K562 (cell line): ENCODE results near the gene BCAS4. TPM values are rescaled to one million over a fixed set of nuclear protein-coding genes. Genes with fewer than 3 reads are reported as not detected.

ENCODE experiments used
- ATAC-seq: fragments of 200-7000 bp; cut with Tn5 transposase; 3 replicates; pipeline ENCODE4 v1.9.1; 2020; ENCODE audit warnings: moderate library complexity
- BruUV-seq: library from RNA; stranded (reverse); fragments of 400-500 nt; replicated peaks from 2 replicates; lab custom pipeline; 2021; lab: Mats Ljungman, UMichigan
- CTCF ChIA-PET: fragments of 300-600 bp; formaldehyde crosslinking; extraction: SDS; loops from one replicate; lab custom pipeline; 2021; ENCODE audit warnings: low intra/inter-chr PET ratio; lab: Yijun Ruan, JAX
- POLR2A ChIA-PET: fragments of 300-600, 350-650 bp; sonication (Branson Sonifier 250); formaldehyde crosslinking; extraction: SDS; loops from one replicate; lab custom pipeline; 2021; ENCODE audit warnings: antibody characterized with exemption, inconsistent platforms; lab: Yijun Ruan, JAX
- DNase-seq, 4 experiments: peaks; one replicate each; pipeline versions ENCODE4 v3.0.0 to v3.0.0-alpha.2; 2011 to 2018; ENCODE audit warnings: low spot score in 3 of 4, mixed read lengths in 3 of 4; ENCODE audit errors: extremely low read depth in 1 of 4
- FAIRE-seq: peaks from 2 replicates; lab custom pipeline; 2011; peaks lifted over from hg19 to GRCh38; lab: Jason Lieb, UNC
- H2AFZ ChIP-seq: 2 replicates; pipeline ENCODE4 v1.6.0; 2011; ENCODE audit warnings: low read depth, low read length, control low read depth, inconsistent platforms
- H3K27ac ChIP-seq: fragments of 200-600 bp; 3 replicates; pipeline ENCODE4 v1.8.0; 2011; ENCODE audit warnings: low read depth, mild to moderate bottlenecking, control low read depth, inconsistent platforms, low read length, moderate library complexity, mixed read lengths; ENCODE audit errors: extremely low read depth
- H3K27me3 ChIP-seq, 2 experiments: fragments of 300-600 bp in 1 of 2; 2 replicates in 1 of 2; 3 replicates in 1 of 2; pipeline versions ENCODE4 v1.6.0 to v1.8.0; 2011; ENCODE audit warnings: inconsistent platforms in 2 of 2, low read length in 2 of 2, mild to moderate bottlenecking in 1 of 2, mixed read lengths in 1 of 2, moderate library complexity in 1 of 2; ENCODE audit not compliant: control insufficient read depth in 2 of 2, insufficient read depth in 2 of 2
- H3K36me3 ChIP-seq: fragments of 300-600 bp; 3 replicates; pipeline ENCODE4 v1.8.0; 2011; ENCODE audit warnings: mild to moderate bottlenecking, low read length, inconsistent platforms; ENCODE audit not compliant: control insufficient read depth, insufficient read depth
- H3K4me1 ChIP-seq, 2 experiments: fragments of 200-600 bp in 1 of 2; replicated peaks in 1 of 2; 2 replicates in 1 of 2; 3 replicates in 1 of 2; pipeline versions ENCODE4 v1.5.1 to v1.8.0; 2011; ENCODE audit warnings: inconsistent platforms in 2 of 2, low read length in 2 of 2, mild to moderate bottlenecking in 1 of 2, mixed read lengths in 1 of 2, moderate library complexity in 1 of 2; ENCODE audit not compliant: control insufficient read depth in 2 of 2, insufficient read depth in 2 of 2
- H3K4me2 ChIP-seq: 2 replicates; pipeline ENCODE4 v1.6.1; 2011; ENCODE audit warnings: low read length, control low read depth, inconsistent platforms, mixed read lengths; ENCODE audit not compliant: insufficient read depth
- H3K4me3 ChIP-seq: fragments of 200-600 bp; sonication (generic), shearing (Covaris generic); 2 replicates; pipeline ENCODE4 v1.5.1; 2016; ENCODE audit warnings: control low read depth, inconsistent platforms
- H3K79me2 ChIP-seq: fragments of 200-600 bp; 3 replicates; pipeline ENCODE4 v1.8.0; 2011; ENCODE audit warnings: low read length, inconsistent platforms; ENCODE audit not compliant: control insufficient read depth, insufficient read depth
- H3K9ac ChIP-seq, 2 experiments: 2 replicates each; pipeline versions ENCODE4 v1.6.0 to v1.6.1; 2011; ENCODE audit warnings: low read depth in 2 of 2, low read length in 2 of 2, control low read depth in 1 of 2, inconsistent platforms in 1 of 2, mild to moderate bottlenecking in 1 of 2, mixed read lengths in 1 of 2; ENCODE audit not compliant: insufficient read depth in 1 of 2
- H3K9me1 ChIP-seq: one replicate; pipeline ENCODE4 v1.6.0; 2011; ENCODE audit warnings: inconsistent platforms, mild to moderate bottlenecking, low read length, moderate library complexity; ENCODE audit not compliant: control insufficient read depth, insufficient read depth
- H3K9me3 ChIP-seq: replicated peaks from 2 replicates; pipeline ENCODE4 v1.5.1; 2011; ENCODE audit warnings: low read depth, low read length, inconsistent platforms; ENCODE audit not compliant: control insufficient read depth, insufficient read depth
- H4K20me1 ChIP-seq: replicated peaks from 2 replicates; pipeline ENCODE4 v1.6.1; 2011; ENCODE audit warnings: low read length, inconsistent platforms, mixed read lengths; ENCODE audit not compliant: control insufficient read depth, insufficient read depth
- BCOR ChIP-seq: fragments of 450-650 bp; IDR thresholded peaks from 2 replicates; pipeline ENCODE4 v1.6.1; 2016
- C11orf30 ChIP-seq: fragments of 450-650 bp; IDR thresholded peaks from 2 replicates; pipeline ENCODE4 v1.6.1; 2016; ENCODE audit warnings: low read depth, mild to moderate bottlenecking
- DIDO1 ChIP-seq: fragments of 450-650 bp; IDR thresholded peaks from 2 replicates; pipeline ENCODE4 v1.6.1; 2016; ENCODE audit warnings: low read depth, missing biosample characterization, missing genetic modification characterization
- E2F1 ChIP-seq: sonication (generic); formaldehyde crosslinking; IDR thresholded peaks from 2 replicates; pipeline ENCODE4 v1.8.1; 2023; ENCODE audit warnings: mild to moderate bottlenecking, missing genetic modification reagents, moderate library complexity
- HNRNPH1 ChIP-seq: fragments of 200-400 bp; formaldehyde crosslinking; optimal IDR thresholded peaks from 2 replicates; pipeline ENCODE3; 2017; ENCODE audit warnings: low read depth, mild to moderate bottlenecking, low read length, moderate library complexity
- IRF2 ChIP-seq: sonication (generic); formaldehyde crosslinking; IDR thresholded peaks from 2 replicates; pipeline ENCODE4 v1.8.1; 2022; ENCODE audit warnings: mild to moderate bottlenecking, missing genetic modification reagents
- MAZ ChIP-seq, 2 experiments: fragments of 450-650 bp in 1 of 2; sonication (generic) in 1 of 2; formaldehyde crosslinking; IDR thresholded peaks in 1 of 2; conservative IDR thresholded peaks in 1 of 2; 2 replicates each; pipeline versions ENCODE4 v1.4.0 to v1.5.0; 2020; ENCODE audit warnings: mild to moderate bottlenecking in 1 of 2, missing genetic modification reagents in 1 of 2
- MBD2 ChIP-seq: sonication (generic); IDR thresholded peaks from 2 replicates; pipeline ENCODE4 v1.6.1; 2016; ENCODE audit warnings: low read depth, borderline replicate concordance
- MEF2A ChIP-seq: IDR thresholded peaks from 2 replicates; pipeline ENCODE4 v1.6.1; 2011; ENCODE audit warnings: low read depth, mild to moderate bottlenecking, low read length, moderate library complexity; ENCODE audit not compliant: control insufficient read depth
- RBM39 ChIP-seq: fragments of 200-400 bp; formaldehyde crosslinking; optimal IDR thresholded peaks from 2 replicates; pipeline ENCODE3; 2018; ENCODE audit warnings: low read depth, low read length
- SMAD2 ChIP-seq: fragments of 150-350 bp; IDR thresholded peaks from 2 replicates; pipeline ENCODE4 v1.6.1; 2014; ENCODE audit warnings: low read depth, mild to moderate bottlenecking, low read length
- SMC3 ChIP-seq: conservative IDR thresholded peaks from 2 replicates; pipeline ENCODE4 v1.6.1; 2011; ENCODE audit warnings: low read depth, low read length, improper control_type of control experiment; ENCODE audit not compliant: insufficient read depth
- XRCC4 ChIP-seq: IDR thresholded peaks from one replicate; pipeline ENCODE4 v1.6.1; 2011; ENCODE audit not compliant: insufficient read depth, insufficient read length; ENCODE audit errors: extremely low read depth
- ZC3H4 ChIP-seq: sonication (generic); formaldehyde crosslinking; IDR thresholded peaks from 2 replicates; pipeline ENCODE4 v1.9.0; 2021; ENCODE audit warnings: missing genetic modification reagents, borderline replicate concordance
- ZFP1 ChIP-seq: fragments of 450-650 bp; formaldehyde crosslinking; IDR thresholded peaks from 2 replicates; pipeline ENCODE4 v1.4.0; 2020; ENCODE audit warnings: mild to moderate bottlenecking, mixed read lengths
- ZNF354B ChIP-seq: fragments of 250-450 bp; sonication (Bioruptor Pico); IDR thresholded peaks from 2 replicates; pipeline ENCODE4 v1.4.0; 2020
- WGBS: fragments of 100-300 bp; shearing (Covaris generic); methylation state at CpG from one replicate; pipeline ENCODE4 v1.1.6; 2016; ENCODE audit warnings: low coverage, mixed read lengths; ENCODE audit not compliant: insufficient coverage; ENCODE audit errors: missing lambda C conversion rate; 5-methylcytosine and 5-hydroxymethylcytosine counted together
- in situ Hi-C: fragments of 300-500 bp; cut with MboI; formaldehyde crosslinking; loops from 4 replicates; pipeline ENCODE4 v1.15.0; 2018; ENCODE audit warnings: inconsistent platforms, mixed read lengths
- intact Hi-C: fragments of 100-400 bp; cut with micrococcal nuclease; formaldehyde crosslinking; loops from 2 replicates; pipeline ENCODE4 v1.14.2; 2022
- polyA plus RNA-seq, 8 experiments: library from polyadenylated mRNA; depleted of rRNA in 4 of 8; stranded (reverse) in 5 of 8; unstranded in 3 of 8; fragments of >200 nt; fragmentation: Nextera tagmentation in 2 of 8; fragmentation: Illumina TruSeq in 1 of 8; extraction: Ambion mirVana in 2 of 8; extraction: Trizol in 1 of 8; gene quantifications; 2 replicates each; pipeline versions ENCODE4 v1.2.1 to v1.2.3, GENCODE V29; 2011 to 2014; ENCODE audit warnings: inconsistent platforms in 1 of 8, missing spikeins in 1 of 8
- total RNA-seq, 7 experiments: library from RNA; depleted of rRNA in 6 of 7; stranded (reverse); fragments of >200 nt in 6 of 7; fragmentation: Illumina TruSeq in 2 of 7; extraction: Trizol in 2 of 7; gene quantifications; 2 replicates each; pipeline versions ENCODE4 v1.2.1 to v1.2.3, GENCODE V29; 2011 to 2021; ENCODE audit warnings: low replicate concordance in 1 of 7

The BCAS4 gene
- total and polyA plus RNA-seq, 9 of the 15 experiments (the other 6 are each of a cell fraction or from before 2014, with no cell fraction given) = 0.15 to 2.3 (median 0.47) TPM

- Histone ChIP-seq H3K36me3 (peaks cover 69% of the 10 kb centered on the region), H3K9me1 (no peaks in the 10 kb centered on the region), H3K27ac (no peak overlapping the region), H3K4me2 (no peak overlapping the region), H3K9me3 (no peaks in the 10 kb centered on the region)
- no peak for FAIRE-seq
- DNase-seq = no peak
- TF ChIP-seq SMC3 (no peak), DIDO1 (tag) (no peak), ZFP1 (CRISPR knock-in tag) (no peak), IRF2 (CRISPR knock-in tag) (no peak), MBD2 (no peak), MEF2A (no peak), ZNF354B (no peak), E2F1 (CRISPR knock-in tag) (no peak), HNRNPH1 (no peak), RBM39 (no peak), ZC3H4 (CRISPR knock-in tag) (no peak), MAZ (CRISPR knock-in tag; conservative IDR thresholded peaks at IDR 0.05 in 1 of 2, IDR thresholded peaks at IDR 0.05 in 1 of 2) (no peak), SMAD2 (no peak), C11orf30 (no peak), XRCC4 (no peak), BCOR (no peak)
- TF ChIP-seq, all 486 proteins: peak for 0
- peaks cover 97% of the 10 kb centered on the region for H3K79me2 ChIP-seq
- peaks cover 8 to 37% of the 10 kb centered on the region in 2 experiments for H3K4me1 ChIP-seq
- H3K27me3 ChIP-seq = no peaks in the 10 kb centered on the region
- H2AFZ ChIP-seq = no peak overlapping the region
- POLR2A ChIA-PET = interaction anchor here (0.6 to 2.7 kb wide), 7 partner anchors 8 to 26 kb away, joined by 3 to 22 read pairs (median 3); partner anchors contain the start of gene ADNP
- intact Hi-C loops = no loop called here
- CTCF ChIA-PET = no interaction called here
- H3K9ac ChIP-seq = no peak overlapping the region
- WGBS = 80% methylated on average over 3 of the region's 3 CpGs
- H4K20me1 ChIP-seq = peaks cover 40% of the 10 kb centered on the region
- no TSS peak for BruUV-seq
- in situ Hi-C loops = no loop called here
- H3K4me3 ChIP-seq = no peak overlapping the region
- ATAC-seq = no peak
These were observed 116.2 kb downstream of the BCAS4 start for GRCh38 chr20:50911030-50911429.
